Measurements from ENCODE around the gene PIK3IP1. TPM values are rescaled to one million over a fixed set of nuclear protein-coding genes. Genes with fewer than 3 reads are reported as not detected.

PIK3IP1 gene
- total and polyA plus RNA-seq, 2 of the 8 experiments (the other 6 are each of a cell fraction or from before 2014, with no cell fraction given) = 1.00 to 1.3 TPM

DNA sequence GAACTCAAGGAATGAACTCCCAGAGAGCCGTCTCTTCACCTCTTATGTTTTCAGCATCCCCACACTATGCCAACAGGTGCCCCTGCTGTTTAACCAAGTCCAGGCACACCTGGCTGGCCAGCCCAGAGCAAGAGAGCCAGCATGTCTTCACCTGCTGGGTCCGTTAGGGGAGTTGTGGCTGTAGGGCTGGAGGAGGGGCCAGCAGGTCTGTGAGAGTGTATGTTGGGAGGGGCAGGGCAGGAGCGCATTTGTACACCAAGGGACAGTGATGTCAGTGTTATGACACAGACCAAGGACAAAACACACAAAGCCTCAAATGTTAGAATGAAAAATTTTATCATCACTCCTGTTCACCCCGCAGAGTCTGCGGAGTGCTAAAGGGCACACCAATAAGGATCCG lies 48.1 kb upstream of the PIK3IP1 start:
- WGBS, 2 experiments (ENCODE audit: extremely low coverage in 1 of 2, insufficient coverage in 1 of 2, insufficient read length in 1 of 2, insufficient replicate concordance in 2 of 2, low coverage in 1 of 2, low lambda C conversion rate in 2 of 2, missing lambda C conversion rate in 1 of 2) = 89% methylated on average over 6 of the region's 6 CpGs; no CpG with 5 or more reads in 1 of the 2 experiments
- H3K4me2 ChIP-seq (ENCODE audit: insufficient read depth in 1 of 2, low read depth in 2 of 2, low read length in 2 of 2) = no peak overlapping the region
- no peak overlapping the region for H4K5ac ChIP-seq (ENCODE audit: insufficient read length, low read depth, low read length)
- H3K4ac ChIP-seq (replicated peaks; ENCODE audit: insufficient read length, low read depth, low read length) = no peak overlapping the region
- no peak overlapping the region for H4K8ac ChIP-seq (ENCODE audit: extremely low read depth, insufficient read depth, low read length)
- H2AFZ ChIP-seq (ENCODE audit: low read length) = no peak overlapping the region
- no peak overlapping the region for H2BK15ac ChIP-seq (ENCODE audit: low read length)
- no peak overlapping the region for H3K27ac ChIP-seq (ENCODE audit: low read depth, low read length)
- H2BK12ac ChIP-seq (ENCODE audit: low read depth, low read length) = no peak overlapping the region
- H3K23ac ChIP-seq (ENCODE audit: insufficient read length) = no peak overlapping the region
- H3K23me2 ChIP-seq (ENCODE audit: low read depth, low read length) = peaks cover 23% of the 10 kb centered on the region
- no peak overlapping the region for H3K9ac ChIP-seq (replicated peaks in 1 of 4; ENCODE audit: extremely low read depth in 1 of 4, low read depth in 3 of 4, low read length in 3 of 4)
- H3K36me3 ChIP-seq (ENCODE audit: control insufficient read depth in 2 of 4, insufficient read depth in 4 of 4, low read length in 3 of 4) = peaks cover 15 to 71% (median 30%) of the 10 kb centered on the region in 4 experiments; a peak in 7 of 8 replicates
- no peaks in the 10 kb centered on the region for H3K9me3 ChIP-seq (ENCODE audit: insufficient read depth in 2 of 2, low read depth in 1 of 2, low read length in 1 of 2)
- H3K4me3 ChIP-seq (ENCODE audit: extremely low read depth in 1 of 4, insufficient read depth in 2 of 4, low read depth in 3 of 4, low read length in 4 of 4) = no peak overlapping the region
- H3K18ac ChIP-seq (ENCODE audit: extremely low read depth, low read length) = no peak overlapping the region
- peaks cover 4 to 86% of the 10 kb centered on the region in 2 experiments; a peak in 3 of 4 replicates for H3K79me2 ChIP-seq (ENCODE audit: control insufficient read depth in 1 of 2, insufficient read depth in 2 of 2, low read length in 2 of 2)
- no peak overlapping the region for H4K91ac ChIP-seq (replicated peaks; ENCODE audit: insufficient read length, low read length)
- no peak overlapping the region for H2BK20ac ChIP-seq (ENCODE audit: low read length)
- H3K14ac ChIP-seq (ENCODE audit: insufficient read length) = no peak overlapping the region
- CTCF ChIA-PET (ENCODE audit: partially characterized antibody) = interaction anchor here (0.9 to 1.3 kb wide), 3 partner anchors 27 to 89 kb away, joined by 3 read pairs; no protein-coding TSS in a partner anchor
- no peak overlapping the region for H3K56ac ChIP-seq (replicated peaks; ENCODE audit: insufficient read length, low read depth, low read length)
- no peak for FAIRE-seq
- peaks cover 37% of the 10 kb centered on the region for H3K79me1 ChIP-seq (ENCODE audit: low read depth, low read length)
- no peak overlapping the region for H2BK120ac ChIP-seq (replicated peaks; ENCODE audit: low read depth, low read length)
- peaks cover 5 to 25% of the 10 kb centered on the region in 2 experiments for H4K20me1 ChIP-seq (replicated peaks in 1 of 2; ENCODE audit: control insufficient read depth in 1 of 2, insufficient read depth in 2 of 2, low read length in 2 of 2)
- POLR2A ChIA-PET (ENCODE audit: partially characterized antibody) = interaction anchor here (0.6 to 9.4 kb wide), 6 partner anchors 10 to 122 kb away, joined by 3 to 116 read pairs (median 4); no protein-coding TSS in a partner anchor
- H2BK5ac ChIP-seq (ENCODE audit: low read depth, low read length) = no peak overlapping the region
- no peak overlapping the region for H2AK5ac ChIP-seq (ENCODE audit: low read depth, low read length)
- H3K27me3 ChIP-seq (replicated peaks in 1 of 4; ENCODE audit: control insufficient read depth in 3 of 4, extremely low read depth in 1 of 4, insufficient read depth in 3 of 4, low read length in 3 of 4) = no peaks in the 10 kb centered on the region
- H3K4me1 ChIP-seq (replicated peaks in 1 of 4; ENCODE audit: control insufficient read depth in 3 of 4, insufficient read depth in 4 of 4, low read length in 3 of 4) = peaks cover 0 to 50% (median 37%) of the 10 kb centered on the region in 4 experiments; a peak in 6 of 7 replicates
- no peak for DNase-seq (ENCODE audit: low read depth in 1 of 2, low spot score in 2 of 2)
- TF ChIP-seq SP2 (IDR thresholded peaks at IDR 0.05; ENCODE audit: low read length) (no peak), NRF1 (IDR thresholded peaks at IDR 0.05; ENCODE audit: low read depth, low read length) (no peak), RBBP5 (IDR thresholded peaks at IDR 0.05; ENCODE audit: borderline replicate concordance, low read depth, low read length) (no peak), FOSL1 (IDR thresholded peaks at IDR 0.05; ENCODE audit: insufficient read depth, low read depth, low read length) (no peak), KDM1A (IDR thresholded peaks at IDR 0.05; ENCODE audit: borderline replicate concordance, low read length) (no peak), SRF (IDR thresholded peaks at IDR 0.05; ENCODE audit: low read depth, low read length) (no peak), YY1 (IDR thresholded peaks at IDR 0.05; ENCODE audit: low read depth, low read length) (no peak), TAF7 (optimal IDR thresholded peaks at IDR 0.05; ENCODE audit: borderline replicate concordance, low read depth, low read length) (no peak), PHF8 (conservative IDR thresholded peaks at IDR 0.05; ENCODE audit: low read depth, low read length) (no peak), RXRA (IDR thresholded peaks at IDR 0.05; ENCODE audit: insufficient read depth, low read depth, low read length) (no peak)
- TF ChIP-seq, protein P1, sequence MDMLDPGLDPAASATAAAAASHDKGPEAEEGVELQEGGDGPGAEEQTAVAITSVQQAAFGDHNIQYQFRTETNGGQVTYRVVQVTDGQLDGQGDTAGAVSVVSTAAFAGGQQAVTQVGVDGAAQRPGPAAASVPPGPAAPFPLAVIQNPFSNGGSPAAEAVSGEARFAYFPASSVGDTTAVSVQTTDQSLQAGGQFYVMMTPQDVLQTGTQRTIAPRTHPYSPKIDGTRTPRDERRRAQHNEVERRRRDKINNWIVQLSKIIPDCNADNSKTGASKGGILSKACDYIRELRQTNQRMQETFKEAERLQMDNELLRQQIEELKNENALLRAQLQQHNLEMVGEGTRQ (IDR thresholded peaks at IDR 0.05; ENCODE audit: low read length) = no peak
- TF ChIP-seq, protein P2, sequence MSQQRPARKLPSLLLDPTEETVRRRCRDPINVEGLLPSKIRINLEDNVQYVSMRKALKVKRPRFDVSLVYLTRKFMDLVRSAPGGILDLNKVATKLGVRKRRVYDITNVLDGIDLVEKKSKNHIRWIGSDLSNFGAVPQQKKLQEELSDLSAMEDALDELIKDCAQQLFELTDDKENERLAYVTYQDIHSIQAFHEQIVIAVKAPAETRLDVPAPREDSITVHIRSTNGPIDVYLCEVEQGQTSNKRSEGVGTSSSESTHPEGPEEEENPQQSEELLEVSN (IDR thresholded peaks at IDR 0.05) = no peak
